H7 (cell line): Measurements from ENCODE around the gene MICALL2. TPM values are rescaled to one million over a fixed set of nuclear protein-coding genes. Genes with fewer than 3 reads are reported as not detected.

Experiments used
- DNase-seq: peaks from one replicate; pipeline ENCODE4 v3.0.0; 2012
- H3K27me3 ChIP-seq: 2 replicates; pipeline ENCODE4 v1.6.0; 2011; ENCODE audit warnings: mild to moderate bottlenecking, low read length; ENCODE audit not compliant: control insufficient read depth, insufficient read depth
- H3K36me3 ChIP-seq: replicated peaks from 2 replicates; pipeline ENCODE4 v1.5.1; 2011; ENCODE audit warnings: low read length; ENCODE audit not compliant: control insufficient read depth, insufficient read depth
- H3K4me3 ChIP-seq: 2 replicates; pipeline ENCODE4 v1.5.1; 2011; ENCODE audit warnings: low read depth, mild to moderate bottlenecking, control low read depth, low read length, moderate library complexity; ENCODE audit not compliant: insufficient read depth
- total RNA-seq: library from RNA; depleted of rRNA; stranded (reverse); fragments of >200 nt; shearing (Covaris generic); gene quantifications from 2 replicates; pipeline ENCODE4 v1.2.3, GENCODE V29; 2014

The MICALL2 gene
- total RNA-seq, 1 experiment from 2014 or later = 7.6 TPM

DNA sequence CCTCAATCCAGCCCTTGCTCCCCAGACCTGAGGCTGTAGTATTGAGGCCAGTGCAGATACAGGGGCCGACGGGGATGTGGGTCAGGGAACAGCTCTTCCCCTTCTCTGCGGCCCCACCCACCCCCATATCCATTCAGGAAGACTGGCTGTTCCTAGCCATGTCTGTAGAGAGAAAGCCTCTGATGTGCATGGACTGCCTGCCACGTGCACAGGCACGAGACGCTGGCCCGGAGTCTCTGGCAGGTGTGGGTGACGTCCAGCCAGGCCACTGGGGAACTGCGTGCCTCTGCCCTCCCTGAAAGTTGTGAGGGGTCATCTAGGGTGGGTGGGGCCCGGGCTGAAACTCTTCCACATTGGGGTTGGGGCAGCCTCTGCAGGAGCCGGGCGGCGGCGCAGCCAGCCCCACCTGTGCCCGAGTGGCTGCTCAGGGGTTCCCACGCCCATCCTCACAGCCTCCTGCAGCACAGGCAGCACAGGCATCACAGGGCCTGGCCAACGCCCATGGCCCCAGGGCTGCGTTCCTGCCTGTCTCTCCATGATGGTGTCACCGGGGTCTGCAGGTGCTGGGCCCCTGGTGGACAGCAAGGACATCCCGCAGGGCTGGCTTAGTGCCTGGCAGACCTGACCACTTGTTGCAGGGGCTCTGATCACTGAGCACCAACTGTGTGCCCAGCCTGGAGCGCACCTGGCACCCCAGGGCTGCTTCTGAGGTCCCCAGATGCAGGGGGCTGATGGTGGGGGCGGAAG is 27.5 kb downstream of the MICALL2 start:
- no peak for DNase-seq

DNA sequence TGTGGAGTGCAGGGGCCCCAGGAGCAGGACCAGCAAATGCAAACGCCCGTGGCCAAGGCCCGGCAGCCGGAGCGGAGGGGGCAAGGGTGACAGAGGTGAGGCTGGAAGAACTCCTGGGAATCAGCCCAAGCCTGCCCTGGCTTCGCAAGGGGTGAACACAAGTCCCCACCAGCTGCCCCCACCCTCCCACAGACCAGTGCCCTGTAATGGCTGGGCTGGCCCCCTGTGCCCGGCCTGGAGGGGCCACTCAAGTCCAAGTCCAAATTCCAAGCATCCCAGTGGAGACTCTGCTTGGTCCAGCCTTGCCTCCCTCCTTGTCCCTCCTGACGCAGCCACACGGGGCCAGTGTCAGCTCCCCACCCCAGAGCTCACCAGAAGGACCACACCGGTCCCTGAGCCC is 28.0 kb downstream of the MICALL2 start:
- no peaks in the 10 kb centered on the region for H3K27me3 ChIP-seq
- no peak overlapping the region for H3K4me3 ChIP-seq
- no peak for DNase-seq
- no peaks in the 10 kb centered on the region for H3K36me3 ChIP-seq

More for the DNA sequence above, 27.5 kb downstream of the MICALL2 start:
- H3K27me3 ChIP-seq = no peaks in the 10 kb centered on the region
- no peaks in the 10 kb centered on the region for H3K36me3 ChIP-seq
- no peak overlapping the region for H3K4me3 ChIP-seq

DNA sequence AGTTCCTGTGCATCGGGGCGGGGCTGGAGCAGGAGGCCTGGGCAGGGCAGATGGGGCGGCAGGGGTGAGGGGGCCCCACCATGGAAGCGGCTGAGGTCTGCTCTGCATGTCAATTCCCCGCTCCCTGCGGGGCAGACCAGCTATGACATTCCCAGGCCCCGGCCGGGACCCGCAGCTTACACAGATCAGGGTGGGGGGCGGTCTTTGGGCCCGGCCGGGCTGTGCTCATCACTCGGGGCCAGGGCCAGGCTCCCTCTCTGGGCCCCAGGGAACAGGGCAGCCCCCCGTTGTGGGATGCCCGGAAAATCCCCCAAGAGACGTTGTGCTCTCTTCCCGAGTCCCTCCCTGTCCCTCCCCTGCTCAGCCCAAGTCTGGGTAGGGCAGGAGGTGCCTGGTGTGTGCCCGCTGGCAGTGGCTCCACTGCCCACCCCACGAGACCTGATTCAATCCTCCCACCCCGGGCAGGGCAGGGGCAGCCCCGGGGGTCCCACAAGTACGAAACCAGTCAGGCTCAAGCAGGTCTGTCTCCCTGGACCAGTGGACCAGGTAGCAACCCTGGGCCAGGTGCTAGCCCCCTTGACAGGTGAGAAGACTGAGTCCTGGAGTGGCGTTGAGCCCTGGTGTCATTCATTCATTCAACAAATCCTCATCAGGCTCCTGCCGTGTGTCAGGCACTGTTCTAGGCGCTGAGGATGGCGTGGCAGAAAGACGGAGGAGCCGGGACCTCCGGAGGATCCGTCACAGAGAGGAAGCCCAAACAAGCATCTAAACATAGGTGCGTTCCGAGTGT is 29.0 kb downstream of the MICALL2 start:
- Histone ChIP-seq H3K27me3 (no peaks in the 10 kb centered on the region), H3K4me3 (no peak overlapping the region), H3K36me3 (no peaks in the 10 kb centered on the region)
- peak; percentile 84 for DNase-seq

DNA sequence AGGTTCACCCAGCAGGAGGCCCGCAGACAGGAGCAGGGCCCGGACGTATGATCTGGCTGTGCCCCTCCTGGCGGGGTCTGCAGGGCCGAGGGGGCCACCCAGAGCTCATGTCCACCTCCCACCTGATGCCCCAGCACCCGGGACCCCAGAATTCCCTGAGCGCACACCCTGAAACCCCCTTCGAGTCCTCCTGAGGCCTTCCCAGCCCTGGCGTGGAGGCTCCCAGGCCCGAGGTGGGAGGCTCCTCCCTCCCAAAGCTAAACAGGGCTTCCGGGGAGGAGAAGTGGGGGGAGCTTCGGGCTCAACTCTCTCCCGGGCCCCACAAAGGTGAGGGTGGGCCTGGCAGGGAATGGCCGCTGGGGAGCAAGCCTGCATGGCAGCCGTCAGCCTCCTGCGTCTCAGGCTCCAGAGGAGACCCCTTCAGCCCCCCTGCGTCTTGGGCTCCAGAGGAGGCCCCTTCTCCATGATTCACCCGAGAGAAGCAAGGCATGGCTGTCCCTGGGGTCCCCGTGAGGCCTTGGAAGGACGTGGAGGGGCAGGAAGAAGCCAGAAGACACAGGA is 30.2 kb downstream of the MICALL2 start:
- Histone ChIP-seq H3K27me3 (no peaks in the 10 kb centered on the region), H3K4me3 (no peak overlapping the region), H3K36me3 (no peaks in the 10 kb centered on the region)
- peak; percentile 79 for DNase-seq

DNA sequence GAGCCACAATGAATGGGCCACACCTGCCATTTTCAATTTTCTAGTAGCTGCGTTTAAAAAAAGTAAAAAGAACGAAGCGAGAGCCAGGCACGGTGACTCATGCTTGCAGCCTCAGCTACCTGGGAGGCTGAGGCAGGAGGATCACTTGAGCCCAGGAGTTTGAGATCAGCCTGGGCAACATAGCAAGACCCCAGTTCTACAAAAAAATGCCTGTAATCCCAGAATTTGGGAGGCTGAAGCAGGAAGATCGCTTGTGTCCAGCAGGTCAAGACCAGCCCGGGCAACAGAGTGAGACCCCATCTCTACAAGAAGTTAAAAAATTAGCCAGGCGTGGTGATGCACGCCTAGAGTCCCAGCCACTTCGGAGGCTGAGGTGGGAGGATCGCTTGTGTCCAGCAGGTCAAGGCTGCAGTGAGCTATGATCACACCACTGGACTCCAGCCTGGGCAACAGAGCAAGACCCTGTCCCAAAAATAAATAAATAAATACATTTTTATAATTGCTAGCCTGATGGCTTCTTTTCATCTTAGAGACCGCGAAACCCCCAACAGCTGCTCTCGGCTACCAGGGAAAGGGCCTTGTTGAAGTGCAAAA is 32.1 kb downstream of the MICALL2 start:
- no peak for DNase-seq
- H3K27me3 ChIP-seq = no peaks in the 10 kb centered on the region

DNA sequence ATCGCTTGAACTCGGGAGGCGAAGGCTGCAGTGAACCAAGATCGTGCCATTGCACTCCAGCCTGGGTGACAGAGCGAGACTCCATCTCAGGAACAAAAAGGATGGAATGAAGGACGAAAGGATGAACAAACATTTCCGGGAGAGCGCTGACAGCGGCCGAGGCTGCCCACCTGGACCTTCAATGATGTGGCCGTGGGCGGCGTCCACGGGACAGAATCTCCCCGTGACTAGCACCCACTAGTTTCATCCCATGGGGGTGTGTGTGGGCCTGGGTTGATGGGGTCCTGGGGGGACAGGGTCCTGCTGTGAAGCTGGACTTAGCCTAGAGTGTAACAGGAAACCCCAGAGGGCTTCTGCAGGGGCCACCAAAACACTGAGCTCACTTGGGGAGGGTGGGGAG is 32.8 kb downstream of the MICALL2 start:
- H3K27me3 ChIP-seq = no peaks in the 10 kb centered on the region
- no peak overlapping the region for H3K4me3 ChIP-seq
- DNase-seq = no peak
- H3K36me3 ChIP-seq = no peaks in the 10 kb centered on the region

More for the DNA sequence above, 32.1 kb downstream of the MICALL2 start:
- Histone ChIP-seq H3K36me3 (no peaks in the 10 kb centered on the region), H3K4me3 (no peak overlapping the region)

DNA sequence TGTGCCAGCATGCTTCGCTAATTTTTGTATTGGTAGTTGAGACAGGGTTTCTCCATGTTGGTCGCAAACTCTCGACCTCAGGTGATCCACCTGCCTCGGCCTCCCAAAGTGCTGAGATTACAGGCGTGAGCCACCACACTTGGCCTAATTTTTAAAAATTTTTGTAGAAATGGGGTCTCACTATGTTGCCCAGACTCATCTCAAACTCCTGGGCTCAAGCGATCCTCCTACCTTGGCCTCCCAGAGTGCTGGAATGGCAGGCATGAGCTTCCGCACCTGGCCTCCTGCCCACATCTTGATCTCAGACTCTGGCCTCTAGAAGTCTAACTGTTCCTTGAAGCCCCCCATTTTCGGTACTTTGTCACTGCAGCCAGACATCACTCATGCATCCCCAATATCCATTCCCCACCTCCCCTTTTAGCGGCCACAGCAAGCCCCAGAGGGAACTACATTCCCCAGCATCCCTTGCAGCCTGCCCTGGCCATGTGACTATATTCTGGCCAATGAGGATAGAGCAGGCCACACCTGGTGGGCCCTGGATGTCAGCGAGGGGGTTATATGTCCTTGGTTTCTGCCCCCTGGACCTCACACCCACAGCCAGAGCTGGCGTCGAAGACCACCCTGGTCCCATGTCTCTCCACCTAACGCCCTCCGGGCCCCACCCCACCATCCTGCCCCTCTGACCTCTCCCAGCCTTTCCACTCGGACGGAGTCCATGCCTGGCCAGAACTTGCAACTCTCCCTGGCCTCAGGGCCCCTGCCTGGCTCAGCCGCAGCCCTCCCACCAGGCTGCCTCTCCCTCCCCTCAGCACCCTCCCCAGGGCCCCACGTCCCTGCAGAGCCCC is 33.8 kb downstream of the MICALL2 start:
- Histone ChIP-seq H3K36me3 (no peaks in the 10 kb centered on the region), H3K27me3 (no peaks in the 10 kb centered on the region), H3K4me3 (no peak overlapping the region)
- DNase-seq = peak; percentile 95

DNA sequence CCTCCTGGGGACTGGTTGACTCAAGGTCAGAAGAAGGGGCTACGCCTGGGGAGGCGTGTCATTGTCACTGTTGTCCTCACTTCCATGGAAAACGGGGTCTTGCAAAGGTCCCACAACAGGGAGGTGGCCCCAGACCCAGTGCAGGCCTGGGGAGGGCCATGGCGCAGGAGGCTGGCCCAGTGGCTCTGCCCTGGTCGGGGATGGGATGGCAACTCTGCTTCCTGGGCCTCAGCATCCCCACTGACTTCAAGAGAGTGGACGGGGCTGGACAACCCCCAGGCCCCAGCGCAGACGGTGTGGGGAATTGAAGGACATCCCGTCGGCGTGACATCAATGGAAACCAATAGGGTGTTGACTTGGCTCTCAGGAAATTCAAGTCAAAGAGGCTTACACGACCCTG is 35.2 kb downstream of the MICALL2 start:
- Histone ChIP-seq H3K36me3 (no peaks in the 10 kb centered on the region), H3K4me3 (no peak overlapping the region), H3K27me3 (no peaks in the 10 kb centered on the region)
- DNase-seq = no peak

DNA sequence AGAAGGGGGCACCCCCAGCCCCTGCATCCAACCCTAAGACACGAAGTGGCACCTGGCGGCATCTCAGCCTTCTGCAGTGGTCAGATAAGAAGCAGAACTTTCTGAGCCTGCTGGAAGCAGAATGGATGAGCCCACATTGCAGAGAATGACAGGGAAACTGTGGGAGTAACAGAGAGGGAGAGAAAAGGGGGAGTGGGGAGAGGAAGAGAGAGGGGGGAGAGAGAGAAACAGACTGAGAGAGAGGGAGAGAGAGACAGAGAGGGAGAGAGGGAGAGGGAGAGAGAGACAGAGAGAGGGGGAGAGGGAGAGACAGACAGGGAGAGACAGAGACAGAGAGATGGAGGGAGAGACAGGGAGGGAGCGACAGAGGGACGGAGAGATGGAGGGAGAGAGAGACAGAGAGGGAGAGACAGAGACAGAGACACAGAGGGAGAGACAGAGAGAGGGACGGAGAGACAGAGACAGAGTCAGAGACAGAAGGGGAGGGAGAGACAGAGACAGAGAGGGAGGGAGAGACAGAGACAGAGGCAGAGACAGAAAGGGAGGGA is 35.9 kb downstream of the MICALL2 start:
- Histone ChIP-seq H3K27me3 (no peaks in the 10 kb centered on the region), H3K36me3 (no peaks in the 10 kb centered on the region), H3K4me3 (no peak overlapping the region)
- no peak for DNase-seq

DNA sequence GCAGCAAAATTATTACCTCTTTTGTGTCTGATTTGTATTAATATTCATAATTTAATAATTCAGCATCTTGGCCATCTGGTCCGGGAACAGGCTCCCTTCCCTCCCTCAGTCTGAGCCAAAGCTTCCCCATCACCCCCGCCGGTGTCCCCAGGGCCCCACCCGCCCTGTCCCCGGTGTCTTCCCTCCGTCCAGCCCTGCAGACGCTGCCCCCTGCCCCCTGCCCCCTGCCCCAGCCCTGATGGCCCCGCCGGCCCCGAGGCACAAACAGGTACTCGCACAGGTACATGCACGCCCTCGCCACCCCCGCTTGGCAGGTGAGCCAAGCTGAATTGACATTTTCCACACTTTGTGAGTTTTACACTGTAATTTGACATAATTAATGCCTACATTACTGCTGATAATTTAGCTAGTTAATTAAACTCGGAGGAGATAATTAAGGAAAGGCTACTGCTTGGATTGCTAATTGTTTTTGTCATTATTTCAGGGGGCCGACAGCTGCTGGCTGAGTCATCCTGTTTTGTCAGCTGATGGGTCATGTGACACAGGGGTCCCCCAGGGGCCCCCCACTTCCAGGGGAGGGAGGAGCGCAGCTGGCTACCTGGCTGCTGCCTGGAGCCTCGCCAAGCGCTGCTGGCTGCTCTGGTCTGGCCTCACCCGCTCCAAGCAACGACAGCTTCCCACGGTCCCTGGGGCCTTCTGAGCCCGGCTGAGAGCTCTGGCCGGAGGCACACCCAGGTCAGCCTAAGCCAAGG is 36.6 kb downstream of the MICALL2 start:
- peak; percentile 83 for DNase-seq
- Histone ChIP-seq H3K36me3 (no peaks in the 10 kb centered on the region), H3K4me3 (no peak overlapping the region), H3K27me3 (no peaks in the 10 kb centered on the region)

DNA sequence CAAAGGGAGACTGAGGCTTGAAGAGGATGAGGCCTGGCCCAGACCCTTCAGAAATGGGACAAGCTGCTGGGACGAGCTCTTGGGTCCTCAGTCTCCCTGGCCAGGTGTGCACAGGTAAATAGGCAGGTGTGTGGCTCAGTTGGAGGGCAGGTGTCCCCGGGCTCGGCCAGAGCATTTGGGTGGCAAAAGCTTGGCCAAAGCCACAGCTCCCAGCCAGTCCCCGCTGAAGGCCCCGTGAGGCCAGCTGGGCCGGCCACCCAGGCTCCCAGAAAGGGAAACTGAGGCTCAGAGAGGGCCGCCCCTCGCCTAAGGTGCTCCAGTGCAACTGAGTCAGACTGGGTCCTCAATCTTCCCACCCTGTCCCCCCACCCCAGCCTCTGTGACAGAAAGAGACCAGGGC is 37.3 kb downstream of the MICALL2 start:
- no peak for DNase-seq
- Histone ChIP-seq H3K36me3 (no peaks in the 10 kb centered on the region), H3K27me3 (no peaks in the 10 kb centered on the region), H3K4me3 (no peak overlapping the region)

DNA sequence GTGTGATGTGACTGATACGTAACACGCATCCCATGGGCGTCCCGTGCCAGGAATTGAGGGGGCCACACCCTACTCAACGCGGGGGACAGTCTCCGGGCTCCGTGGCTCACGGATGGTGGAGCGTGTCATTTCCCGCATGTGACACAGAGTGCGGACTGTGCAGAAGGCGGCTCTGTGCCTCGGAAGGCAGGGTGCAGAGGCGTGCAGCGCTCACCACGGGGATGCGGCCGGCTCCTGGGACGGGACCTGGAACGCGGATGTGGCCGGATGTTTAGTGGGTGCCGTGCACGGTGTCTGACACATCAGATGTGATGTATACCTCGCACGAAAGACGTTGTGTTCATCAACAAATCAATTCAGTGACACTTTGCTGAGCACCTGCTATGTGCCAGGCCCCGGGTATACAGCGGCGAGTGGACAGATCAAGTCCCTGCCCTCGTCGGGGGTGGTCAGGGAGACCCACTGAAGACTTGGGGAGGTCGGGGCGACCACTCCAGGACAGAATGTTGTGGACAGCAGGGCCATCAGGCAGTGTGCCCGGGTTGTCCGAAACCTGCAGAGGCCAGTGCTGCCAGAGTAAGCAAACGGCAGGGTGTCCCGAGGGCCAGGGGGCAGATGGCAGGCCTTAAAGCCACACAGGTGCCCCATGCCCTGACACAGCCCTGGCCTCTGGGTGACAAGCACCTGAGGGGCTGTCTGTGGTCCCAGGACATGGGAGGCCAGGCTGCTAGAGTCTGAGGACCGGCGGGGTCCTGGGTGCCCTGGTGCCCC is 38.1 kb downstream of the MICALL2 start:
- no peaks in the 10 kb centered on the region for H3K36me3 ChIP-seq
- no peaks in the 10 kb centered on the region for H3K27me3 ChIP-seq
- no peak for DNase-seq
- H3K4me3 ChIP-seq = no peak overlapping the region

DNA sequence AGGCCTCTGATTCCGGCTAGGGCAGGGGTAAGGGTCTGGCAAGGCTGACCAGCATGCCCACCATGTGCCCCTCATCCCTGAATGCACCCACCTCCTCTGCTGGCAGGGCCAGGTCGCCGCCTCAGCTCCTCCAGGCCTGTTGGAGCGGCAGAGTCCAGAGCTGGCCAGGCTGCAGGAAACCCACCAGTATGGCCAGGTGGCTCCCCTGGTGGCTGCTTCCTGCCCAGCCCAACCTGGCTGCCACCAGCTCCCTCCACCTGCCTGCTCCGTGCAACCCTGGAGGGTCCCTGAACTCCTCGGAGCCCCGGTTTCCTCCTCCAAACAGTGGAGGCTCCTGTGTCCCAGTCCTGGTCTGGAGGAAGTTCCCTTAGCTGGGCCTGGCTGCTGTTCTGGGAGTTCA is 39.6 kb downstream of the MICALL2 start:
- Histone ChIP-seq H3K36me3 (no peaks in the 10 kb centered on the region), H3K27me3 (no peaks in the 10 kb centered on the region), H3K4me3 (no peak overlapping the region)
- DNase-seq = peak; percentile 86
